Activated gamma-delta T cell (primary cell): Measurements from ENCODE around the gene MAD1L1.
"Not testable (repeated sequence)": the region's sequence is repeated elsewhere in the genome, so short reads cannot be mapped to it uniquely, and the experiment has no call there.

Experiments used
- DNase-seq: peaks from one replicate; lab custom pipeline; 2025; lab: John Stamatoyannopoulos, UW

MAD1L1 gene

DNA sequence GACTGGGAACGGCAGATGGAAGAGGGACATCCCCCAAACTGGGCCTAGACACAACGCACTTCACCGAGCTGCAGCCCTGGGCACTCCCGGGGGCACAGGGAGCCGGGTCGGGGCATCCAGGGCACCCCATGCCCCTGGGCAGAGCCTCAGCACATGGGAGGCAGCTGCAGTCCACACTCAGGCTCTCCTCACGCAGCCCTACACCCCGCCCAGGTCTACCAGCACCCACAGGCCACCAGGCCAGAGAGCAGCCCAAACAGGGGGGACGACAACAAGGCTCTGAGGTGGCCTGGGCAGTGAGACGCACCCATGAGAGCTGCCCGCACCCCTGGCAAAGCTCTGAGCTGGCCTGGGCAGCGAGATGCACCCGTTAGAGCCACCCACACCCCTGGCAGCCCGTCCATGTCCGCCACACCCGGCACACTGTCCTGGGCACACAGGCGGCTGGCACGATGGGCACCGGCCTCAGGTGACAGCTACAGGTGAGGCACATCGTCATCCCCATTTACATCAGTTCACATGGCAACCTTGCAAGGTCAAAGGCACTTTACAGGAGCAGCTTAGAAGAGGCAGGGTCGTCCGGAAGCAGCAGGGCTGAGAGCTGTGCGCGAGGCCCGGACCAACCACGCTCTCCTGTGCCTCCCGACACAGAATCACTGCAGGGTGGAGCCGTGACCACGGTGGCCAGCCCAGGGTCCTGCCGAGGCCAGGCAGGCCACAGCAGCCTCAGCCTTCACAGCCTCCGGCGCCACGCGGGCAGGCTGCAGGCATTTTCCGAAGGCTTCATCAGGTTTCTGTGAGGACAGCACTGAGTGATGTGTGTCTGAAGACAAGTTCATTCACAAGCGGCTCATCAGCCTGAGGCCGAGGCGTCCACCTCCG lies 228.6 kb downstream of the MAD1L1 start:
- no peak for DNase-seq

DNA sequence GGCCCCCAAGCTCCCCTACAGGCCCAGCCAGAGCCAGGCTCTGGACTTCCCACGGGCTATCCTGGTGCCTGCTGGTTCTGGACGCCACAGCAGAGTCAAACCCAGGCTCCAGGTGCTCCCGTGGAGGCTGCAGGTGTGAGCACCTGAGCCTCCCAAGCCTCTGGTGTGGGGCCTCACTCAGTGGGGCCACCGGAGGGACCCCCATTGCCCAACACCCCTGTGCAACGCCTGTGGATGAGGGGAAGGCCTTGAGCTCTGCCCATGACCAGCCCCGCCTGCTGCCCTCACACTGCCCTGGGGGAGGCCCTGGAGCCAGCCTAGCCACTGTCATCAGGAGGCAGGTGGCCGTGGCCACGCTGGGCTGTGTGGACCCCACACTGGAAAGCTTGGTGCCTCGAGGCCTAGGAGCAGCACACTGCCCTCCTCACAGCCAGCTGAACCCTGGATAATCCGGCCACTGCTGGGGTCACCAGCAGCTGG lies 229.3 kb downstream of the MAD1L1 start:
- DNase-seq, result no peak

DNA sequence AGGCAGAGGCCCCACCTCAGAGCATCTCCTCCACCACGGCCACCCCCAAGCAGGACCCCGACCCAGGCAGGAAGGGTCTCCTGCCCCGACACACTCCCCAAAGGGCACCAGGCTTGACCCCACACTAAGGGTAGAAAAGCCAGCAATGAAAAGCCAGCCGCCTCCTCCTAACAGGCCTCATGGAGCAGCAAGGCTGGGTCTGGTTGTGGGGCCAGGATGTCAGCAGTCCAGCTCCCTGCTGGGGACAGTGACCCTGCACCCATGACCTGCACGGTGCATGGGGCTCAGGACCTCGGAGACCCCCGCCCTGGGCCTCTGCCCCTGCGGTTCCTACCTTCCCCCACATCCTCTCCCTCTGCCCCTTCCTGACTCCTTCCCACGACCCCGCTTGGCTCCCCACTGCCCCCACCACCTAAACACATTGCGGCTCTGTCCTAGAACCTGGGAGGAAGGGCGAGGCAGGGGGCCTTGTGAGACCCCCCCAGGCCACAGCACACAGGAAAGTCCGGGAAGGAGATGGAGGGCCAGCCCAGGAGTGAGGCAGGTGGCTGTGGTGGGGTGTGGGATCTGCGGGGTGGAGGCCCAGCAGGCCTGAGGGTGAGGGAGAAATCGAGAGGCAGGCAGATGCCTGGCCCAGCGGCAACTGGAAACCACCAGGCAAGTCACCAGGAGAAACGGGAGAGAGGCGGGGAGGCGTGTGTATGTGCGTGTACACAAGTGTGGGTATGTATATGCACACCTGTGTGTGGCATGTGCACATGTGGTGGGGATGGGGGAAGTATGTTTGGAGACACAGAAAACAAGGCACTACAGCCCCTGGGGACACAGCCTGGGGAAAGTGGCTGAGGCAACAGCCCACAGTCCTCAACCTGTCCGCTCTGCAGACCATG lies 229.9 kb downstream of the MAD1L1 start:
- no peak for DNase-seq

DNA sequence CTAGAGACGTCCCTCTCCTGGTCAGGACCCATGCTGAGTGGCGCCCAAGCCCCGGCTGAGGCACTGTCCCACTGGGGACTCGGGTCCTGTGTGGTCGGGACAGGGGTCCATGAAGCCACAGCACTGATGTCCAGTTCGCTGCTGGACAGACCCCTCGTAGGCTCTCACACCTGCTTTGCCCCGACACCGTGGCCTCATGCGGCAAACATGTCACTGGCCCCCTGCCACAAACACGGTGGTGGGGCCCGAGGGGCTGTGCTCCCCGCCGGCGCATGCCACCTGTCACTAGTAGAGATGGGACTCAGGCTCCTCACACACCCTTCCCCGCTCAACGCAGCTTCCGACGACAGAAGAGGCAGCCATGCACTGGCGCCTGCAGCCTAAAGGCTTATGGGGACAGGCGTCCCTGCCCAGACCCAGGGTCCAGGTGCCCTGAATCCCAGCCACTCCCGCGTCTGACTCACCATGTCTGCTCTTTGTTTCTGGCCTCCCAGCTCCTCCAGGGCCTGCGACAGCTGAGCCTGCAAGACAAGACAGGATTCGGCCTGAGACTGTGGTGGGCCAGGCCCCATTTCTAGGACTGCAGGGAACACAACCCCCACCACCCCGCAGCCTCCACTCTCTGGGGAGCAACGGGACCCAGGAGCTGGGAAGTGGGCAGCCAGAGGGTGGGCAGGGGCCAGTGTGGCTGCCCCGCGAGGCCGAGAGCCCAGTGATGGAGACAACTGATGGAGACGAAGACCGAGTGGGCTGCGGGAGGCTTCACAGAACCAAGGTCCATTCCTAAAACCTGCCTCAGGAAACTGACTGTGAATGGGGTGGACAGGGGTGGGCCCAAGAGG lies 230.9 kb downstream of the MAD1L1 start:
- DNase-seq, result no peak

DNA sequence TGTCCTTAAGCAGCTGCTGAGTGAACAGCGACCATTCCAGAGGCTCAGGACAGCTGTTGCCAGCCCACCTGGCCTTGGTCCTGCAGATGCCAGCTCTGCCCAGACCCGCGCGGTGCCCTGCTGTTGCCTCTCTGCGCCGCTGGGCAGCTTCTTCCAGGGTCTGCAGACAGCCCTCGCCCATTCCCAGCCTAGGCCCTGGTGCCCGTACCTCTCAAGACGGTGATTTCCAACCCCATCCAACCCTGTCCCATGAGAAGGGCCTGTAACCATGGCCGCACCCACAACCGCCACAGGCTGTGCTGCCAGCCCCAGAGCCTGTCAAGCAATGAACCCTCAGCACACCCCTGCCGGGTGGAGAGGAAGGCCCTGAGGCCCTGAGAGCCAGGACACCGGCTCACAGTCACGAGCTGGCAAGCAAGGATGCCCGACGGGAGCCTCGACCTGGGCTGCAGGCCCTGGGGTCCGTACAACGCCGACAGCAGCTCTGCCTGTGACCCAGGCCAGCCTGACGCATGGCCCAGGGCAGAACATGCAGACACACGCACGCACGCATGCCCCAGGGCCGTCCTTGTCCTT lies 231.9 kb downstream of the MAD1L1 start:
- no peak for DNase-seq

DNA sequence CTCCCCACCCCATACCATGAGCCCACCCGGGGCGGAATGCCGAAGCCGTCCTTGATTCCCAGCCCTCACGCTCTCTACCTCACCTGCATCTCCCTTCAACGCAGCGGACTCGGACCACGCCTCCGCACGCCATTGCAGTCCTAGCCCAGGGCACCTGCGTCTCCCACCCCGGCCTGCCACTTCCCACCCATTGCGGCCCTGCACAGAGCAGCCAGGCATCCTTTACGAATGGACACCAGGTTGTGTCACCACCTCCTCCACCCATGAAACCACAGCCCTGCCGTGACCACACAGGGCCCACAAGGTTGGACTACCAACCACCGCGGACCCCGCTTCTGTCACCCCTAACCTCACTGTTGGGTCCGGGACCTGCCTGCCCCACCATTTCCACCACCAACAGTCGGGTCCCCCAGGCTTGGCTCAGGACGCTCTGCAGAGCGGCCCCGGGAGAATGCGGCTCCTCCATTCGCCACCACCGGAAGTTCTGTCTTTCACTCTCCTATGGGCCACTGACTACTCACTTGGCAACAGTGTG lies 232.5 kb downstream of the MAD1L1 start:
- no peak for DNase-seq

DNA sequence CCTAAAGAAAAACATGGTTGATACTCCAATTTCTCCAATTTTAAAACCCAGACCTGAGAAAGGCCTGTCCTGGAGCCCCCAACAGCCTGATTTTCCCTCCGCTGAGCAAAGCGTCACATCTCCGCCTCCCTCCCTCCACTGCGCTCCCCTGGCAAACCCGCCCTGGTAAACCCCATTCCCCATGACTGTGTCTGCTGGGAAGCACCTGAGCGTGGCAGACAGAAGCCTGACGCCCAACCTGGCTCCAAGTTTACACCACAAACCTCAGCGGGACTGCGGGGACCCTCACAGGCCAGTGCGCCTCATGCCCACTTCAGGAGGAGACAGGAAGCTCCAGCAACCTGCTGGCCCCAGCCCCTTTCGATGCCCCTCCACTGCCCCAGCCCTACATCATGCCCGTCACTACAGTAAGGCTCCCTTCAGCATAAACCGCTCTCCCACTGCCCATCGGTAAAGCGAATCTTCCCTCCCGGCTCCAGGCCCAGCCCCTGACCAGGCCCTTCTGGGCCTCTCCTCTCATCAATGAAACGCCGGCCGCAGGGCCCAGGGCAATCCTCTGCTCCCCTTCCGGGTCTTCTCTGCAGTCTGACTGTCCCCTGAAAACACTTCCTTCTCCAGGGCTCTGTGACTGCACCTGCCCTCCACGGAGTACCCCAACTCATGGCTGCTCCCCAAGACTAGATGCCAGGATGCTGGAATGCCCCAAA lies 233.3 kb downstream of the MAD1L1 start:
- no peak for DNase-seq

DNA sequence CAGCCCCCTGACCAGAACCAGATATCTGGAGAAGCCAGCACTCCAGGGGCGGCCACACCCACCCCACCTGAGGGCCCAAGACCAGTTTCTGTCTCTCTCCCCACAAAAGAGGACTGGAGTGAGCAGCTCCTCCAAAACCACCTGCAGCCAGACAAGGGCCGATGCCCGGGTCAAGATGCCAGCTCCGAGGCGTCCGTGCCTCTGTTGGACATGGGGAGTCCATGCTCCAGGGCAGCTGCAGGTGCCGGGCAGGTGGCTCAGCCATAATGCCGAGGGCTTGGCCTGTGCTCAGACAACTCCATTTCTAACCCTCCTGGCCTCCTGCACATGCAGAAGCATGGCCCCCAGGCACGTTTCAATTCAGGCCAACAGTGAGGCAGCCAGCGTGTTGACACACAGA lies 234.6 kb downstream of the MAD1L1 start:
- no peak for DNase-seq

DNA sequence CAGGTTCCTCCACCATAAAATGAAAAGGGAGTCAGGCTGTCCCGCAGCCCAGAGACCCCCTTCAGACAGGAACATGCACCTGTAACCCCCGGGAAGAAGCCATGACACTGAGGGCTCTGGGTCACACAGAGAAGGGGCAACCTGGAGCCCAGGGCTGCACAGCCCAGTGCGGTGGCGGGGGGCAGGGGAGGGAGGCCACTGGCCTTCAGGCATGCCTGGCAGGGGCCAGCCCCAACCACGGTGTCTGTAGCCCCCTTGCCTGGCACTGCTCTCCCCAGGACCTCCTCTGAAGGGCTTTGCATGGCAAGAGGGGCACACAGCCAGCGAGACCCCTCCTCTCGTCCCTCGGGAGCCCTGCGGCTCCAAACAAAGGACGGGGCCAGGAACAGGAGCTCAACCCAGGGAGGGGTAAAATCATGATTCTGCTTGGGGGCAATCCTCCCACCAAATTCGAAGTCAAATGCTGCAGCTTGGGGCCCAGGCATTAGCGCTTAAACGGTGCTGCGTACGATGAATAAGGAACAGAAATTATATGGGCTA lies 235.1 kb downstream of the MAD1L1 start:
- no peak for DNase-seq

DNA sequence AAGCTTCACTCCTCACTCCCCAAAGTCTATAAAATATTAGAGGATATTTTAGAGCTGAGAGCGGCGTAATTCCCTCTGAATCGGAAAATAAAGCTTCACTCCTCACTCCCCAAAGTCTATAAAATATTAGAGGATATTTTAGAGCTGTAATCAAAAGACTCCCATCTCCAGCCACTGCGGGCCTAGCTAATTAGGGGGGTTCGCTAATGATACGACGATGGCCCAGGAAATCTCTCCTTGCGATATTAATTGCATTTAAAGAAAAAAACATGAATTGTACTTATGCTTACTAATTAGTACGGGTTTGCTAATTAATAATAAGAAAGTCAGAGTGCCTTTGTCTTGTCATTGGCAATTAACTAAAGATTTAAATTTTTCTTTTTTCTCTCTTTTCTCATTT lies 235.9 kb downstream of the MAD1L1 start:
- no peak for DNase-seq

DNA sequence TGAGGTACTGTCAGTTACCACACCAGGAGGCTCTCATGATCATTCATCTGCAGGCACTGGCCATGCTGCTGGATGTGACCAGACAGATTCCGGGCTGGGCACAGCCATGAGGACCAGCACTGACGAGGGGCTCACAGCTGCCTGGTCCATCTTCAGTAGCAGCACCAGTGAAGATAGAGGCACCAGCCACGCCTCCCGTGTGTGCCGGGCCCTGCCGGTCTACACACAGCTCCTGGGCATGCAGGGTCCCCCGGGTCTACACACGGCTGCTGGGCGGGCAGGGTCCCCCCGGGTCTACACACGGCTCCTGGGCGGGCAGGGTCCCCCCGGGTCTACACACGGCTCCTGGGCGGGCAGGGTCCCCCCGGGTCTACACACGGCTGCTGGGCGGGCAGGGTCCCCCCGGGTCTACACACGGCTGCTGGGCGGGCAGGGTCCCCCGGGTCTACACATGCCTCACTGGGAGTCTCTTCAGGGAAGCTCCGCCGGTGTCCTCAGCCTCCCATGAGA lies 236.8 kb downstream of the MAD1L1 start:
- not testable (repeated sequence) for DNase-seq

DNA sequence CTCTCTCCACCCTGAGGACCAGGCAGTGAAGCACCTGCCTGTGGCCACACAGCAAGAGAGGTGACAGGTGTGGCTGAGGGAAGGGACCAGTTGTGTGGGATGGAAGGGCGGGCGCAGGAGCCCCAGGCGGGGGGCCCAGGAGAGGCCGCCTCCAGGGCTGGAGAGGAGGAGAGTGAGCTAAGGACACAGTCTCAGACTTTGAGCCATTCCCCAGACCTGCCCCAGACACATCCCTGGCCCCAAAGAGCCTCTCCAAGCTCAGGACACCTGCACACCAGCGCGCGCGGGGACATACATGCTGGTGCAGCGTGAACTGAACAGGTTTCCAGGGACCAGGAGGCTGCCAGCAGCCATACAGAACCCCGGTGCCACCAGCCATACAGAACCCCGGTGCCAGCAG lies 237.3 kb downstream of the MAD1L1 start:
- DNase-seq, result no peak

DNA sequence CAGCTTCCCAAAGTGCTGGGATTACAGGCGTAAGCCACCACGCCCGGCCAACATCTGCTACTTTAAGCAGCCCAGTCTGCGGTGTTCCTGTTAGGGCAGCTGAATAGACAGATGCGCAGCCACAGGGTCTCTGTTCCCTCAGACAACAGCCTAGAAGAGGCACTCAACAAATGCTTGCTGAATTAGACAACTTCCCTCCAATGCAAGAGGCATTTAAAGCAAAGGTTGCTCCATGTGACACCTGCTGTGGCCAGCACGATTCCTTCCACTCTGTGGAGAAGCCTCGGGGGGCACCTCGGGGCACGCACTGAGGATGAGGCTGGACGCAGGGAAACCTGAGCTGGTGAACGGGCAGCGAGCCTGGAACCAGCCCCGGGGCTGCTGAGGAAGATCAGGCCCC lies 237.8 kb downstream of the MAD1L1 start:
- DNase-seq, result no peak

DNA sequence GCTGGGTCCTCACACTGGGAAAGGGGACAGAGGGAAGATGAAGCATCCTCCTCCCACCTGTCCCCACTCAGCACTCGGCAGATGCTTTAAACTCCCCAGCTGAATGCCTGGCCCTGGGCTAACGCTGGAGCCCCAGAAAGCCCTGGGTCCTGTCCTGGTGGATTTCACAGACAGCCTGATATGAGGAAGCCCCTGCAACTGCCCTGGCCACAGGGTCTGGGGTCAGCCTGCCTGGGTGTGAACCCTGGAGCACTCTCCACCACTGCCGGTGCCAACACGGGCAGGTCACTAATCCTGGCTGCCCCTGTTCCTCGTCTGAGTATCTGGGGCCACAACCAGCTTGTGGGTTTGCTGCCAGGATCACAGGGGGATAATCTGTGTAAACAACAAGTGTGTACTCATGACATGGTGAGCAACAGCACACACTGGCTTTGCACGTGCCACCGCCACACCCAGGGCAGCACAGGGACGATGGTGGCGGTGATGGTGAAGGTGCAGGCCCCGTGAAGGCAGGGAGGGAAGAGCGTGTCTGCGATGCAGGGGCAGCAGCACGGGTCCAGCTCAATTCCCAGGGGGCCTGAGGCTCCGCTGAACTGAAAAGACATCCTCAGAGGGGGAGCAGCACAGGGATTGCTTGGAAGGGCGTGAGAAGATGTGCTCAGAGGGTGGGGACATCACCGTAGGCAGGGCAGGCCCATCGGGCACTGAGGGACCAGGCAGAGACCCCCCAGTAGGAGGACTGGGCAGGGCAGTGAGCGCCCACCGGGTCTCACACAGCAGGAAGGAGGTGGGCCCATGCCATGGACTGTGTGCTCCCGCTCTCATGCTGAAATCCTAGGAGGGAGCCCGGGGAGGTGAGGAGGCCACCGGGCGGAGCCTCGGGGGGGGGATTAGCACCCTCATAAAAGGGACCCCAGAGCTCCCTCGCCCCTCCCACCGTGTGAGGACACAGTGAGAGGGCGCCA lies 238.7 kb downstream of the MAD1L1 start:
- DNase-seq, result no peak

DNA sequence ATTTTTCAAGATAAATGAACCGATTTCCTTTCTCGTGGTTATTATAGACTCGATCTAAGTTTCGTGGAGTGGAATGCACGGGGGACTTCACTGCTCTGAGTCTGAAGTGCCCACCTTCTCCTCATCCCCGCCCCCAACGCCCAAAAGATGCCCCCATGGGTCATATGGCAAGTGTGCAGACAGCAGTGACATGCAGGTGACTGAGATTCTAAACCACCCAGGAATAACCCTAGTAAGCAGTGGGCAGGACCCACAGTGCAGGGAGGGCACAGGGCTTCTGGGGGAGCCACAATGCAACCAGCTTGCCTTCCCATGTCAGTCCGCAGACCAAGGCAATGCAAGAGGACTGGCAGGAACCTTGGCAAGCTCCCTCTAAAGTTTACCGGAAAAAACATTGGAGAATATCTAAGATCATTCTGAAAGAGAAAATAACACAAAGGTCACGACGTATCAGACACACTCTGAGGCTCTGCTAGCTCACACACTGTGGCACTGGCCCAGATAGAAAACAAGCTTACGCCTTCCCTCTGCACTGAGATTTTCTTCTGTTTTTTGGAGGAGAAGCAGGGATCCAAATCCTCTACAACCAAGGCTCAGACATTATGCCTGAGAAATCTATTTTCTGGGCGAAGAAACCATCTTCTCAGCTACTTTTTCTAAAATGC lies 239.6 kb downstream of the MAD1L1 start:
- no peak for DNase-seq

DNA sequence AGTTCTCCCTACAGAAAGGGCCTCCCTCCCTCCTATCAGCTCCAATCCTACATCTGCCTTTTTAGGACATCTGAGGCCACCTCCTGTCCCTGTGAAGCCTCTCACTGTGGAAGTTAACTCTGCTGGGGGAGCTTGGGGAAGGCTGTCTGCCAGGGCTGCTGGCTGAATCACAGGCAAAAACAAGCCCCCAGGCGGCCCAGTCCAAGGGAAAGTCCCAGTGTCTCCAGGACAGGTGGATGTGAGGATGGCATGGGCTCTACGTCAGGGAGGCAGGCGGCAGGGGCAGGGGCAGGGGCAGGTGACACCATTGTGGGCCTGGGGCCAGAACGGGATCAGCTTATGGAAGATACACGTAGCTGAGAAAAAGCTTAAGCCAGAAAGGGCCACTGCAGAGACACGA lies 240.2 kb downstream of the MAD1L1 start:
- DNase-seq, result no peak

DNA sequence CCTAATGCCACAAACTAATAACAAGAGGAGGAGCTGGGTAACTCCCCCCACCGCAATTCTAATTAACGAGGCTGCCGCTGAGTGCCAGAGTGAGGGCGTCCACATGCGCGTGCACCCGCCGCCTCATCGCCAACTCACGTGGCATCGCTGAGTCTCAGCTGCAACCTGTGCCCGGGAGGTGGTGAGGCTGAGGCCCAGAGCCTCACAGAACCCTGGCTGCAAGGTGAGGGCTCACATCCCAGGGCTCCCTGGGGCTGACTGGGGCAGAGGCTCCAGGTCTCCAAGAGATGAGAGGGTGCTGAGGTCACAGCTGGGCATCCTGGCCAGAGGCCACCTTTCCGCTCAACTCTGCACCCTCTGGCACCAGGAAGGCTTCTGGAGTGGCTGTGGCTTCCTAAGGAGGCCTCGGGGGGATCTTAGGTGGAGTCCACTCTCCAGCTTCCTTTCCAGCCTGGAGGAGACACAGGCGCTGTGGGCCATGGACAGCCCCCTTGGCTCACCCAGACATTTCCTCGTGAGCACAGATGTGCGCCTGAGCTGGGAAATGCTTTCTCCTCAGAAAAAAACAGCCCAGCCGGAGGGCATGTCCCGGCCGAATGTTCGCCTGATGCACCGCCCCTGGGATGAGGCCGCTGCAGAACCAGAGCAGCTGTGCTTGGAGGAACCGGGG lies 242.6 kb downstream of the MAD1L1 start:
- DNase-seq, result no peak
